ENCODE data around the gene FETUB. TPM values are rescaled to one million over a fixed set of nuclear protein-coding genes. Genes with fewer than 3 reads are reported as not detected.

Gene FETUB
- total and polyA plus RNA-seq, 2 of the 4 experiments (the other 2 are of a cell fraction): not detected

DNA sequence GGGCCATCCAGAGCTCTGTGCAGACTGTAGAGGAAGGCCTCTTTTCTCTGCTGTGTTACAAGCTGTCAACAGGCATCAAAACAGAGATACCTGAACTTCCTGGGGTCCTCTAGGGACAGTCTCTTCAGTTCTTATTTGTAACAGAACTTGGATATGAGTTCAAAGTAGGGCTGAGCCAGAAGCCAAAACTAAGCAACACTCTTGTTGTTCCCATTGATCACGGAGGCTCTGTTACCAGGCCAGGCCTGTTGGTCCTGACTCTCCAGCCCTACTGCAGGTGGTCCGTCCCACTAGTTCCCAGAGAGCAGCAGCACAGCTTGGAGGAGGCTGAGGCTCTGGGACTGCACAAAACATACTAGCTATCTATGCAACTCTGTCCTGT lies 40.4 kb upstream of the FETUB start:
- H4K8ac ChIP-seq (ENCODE audit: low read depth in 2 of 2, low read length in 2 of 2): no peak overlapping the region
- TF ChIP-seq SMC3 (IDR thresholded peaks at IDR 0.05; ENCODE audit: low read depth, low read length) (no peak), RAD21 (IDR thresholded peaks at IDR 0.05; ENCODE audit: low read length) (no peak), CEBPB (IDR thresholded peaks at IDR 0.05; ENCODE audit: low read depth, low read length) (no peak), NFE2L2 (IDR thresholded peaks at IDR 0.05; ENCODE audit: low read depth, low read length) (no peak), MXI1 (IDR thresholded peaks at IDR 0.05; ENCODE audit: borderline replicate concordance, low read depth, low read length) (no peak)
- TF ChIP-seq, protein P1, sequence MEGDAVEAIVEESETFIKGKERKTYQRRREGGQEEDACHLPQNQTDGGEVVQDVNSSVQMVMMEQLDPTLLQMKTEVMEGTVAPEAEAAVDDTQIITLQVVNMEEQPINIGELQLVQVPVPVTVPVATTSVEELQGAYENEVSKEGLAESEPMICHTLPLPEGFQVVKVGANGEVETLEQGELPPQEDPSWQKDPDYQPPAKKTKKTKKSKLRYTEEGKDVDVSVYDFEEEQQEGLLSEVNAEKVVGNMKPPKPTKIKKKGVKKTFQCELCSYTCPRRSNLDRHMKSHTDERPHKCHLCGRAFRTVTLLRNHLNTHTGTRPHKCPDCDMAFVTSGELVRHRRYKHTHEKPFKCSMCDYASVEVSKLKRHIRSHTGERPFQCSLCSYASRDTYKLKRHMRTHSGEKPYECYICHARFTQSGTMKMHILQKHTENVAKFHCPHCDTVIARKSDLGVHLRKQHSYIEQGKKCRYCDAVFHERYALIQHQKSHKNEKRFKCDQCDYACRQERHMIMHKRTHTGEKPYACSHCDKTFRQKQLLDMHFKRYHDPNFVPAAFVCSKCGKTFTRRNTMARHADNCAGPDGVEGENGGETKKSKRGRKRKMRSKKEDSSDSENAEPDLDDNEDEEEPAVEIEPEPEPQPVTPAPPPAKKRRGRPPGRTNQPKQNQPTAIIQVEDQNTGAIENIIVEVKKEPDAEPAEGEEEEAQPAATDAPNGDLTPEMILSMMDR (conservative IDR thresholded peaks at IDR 0.05; ENCODE audit: low read depth, low read length): no peak
- TF ChIP-seq, protein P2, sequence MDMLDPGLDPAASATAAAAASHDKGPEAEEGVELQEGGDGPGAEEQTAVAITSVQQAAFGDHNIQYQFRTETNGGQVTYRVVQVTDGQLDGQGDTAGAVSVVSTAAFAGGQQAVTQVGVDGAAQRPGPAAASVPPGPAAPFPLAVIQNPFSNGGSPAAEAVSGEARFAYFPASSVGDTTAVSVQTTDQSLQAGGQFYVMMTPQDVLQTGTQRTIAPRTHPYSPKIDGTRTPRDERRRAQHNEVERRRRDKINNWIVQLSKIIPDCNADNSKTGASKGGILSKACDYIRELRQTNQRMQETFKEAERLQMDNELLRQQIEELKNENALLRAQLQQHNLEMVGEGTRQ (IDR thresholded peaks at IDR 0.05; ENCODE audit: low read depth, low read length): no peak
- H3K56ac ChIP-seq (ENCODE audit: extremely low read depth, insufficient read depth, low read length): no peak overlapping the region
- H3K4me3 ChIP-seq (ENCODE audit: insufficient read depth, low read depth, low read length): no peak overlapping the region
- no peaks in the 10 kb centered on the region for H3K9me1 ChIP-seq (ENCODE audit: insufficient read depth, low read length)
- no peak for DNase-seq
- intact Hi-C loops (cut with micrococcal nuclease) (no loop called here), dilution Hi-C loops (cut with HindIII; ENCODE audit: low sequenced_read_pairs, unreplicated experiment) (no loop called here), in situ Hi-C loops (cut with MboI; ENCODE audit: low sequenced_read_pairs) (no loop called here)
- BruUV-seq (replicated peaks): no TSS peak
- ATAC-seq (ENCODE audit: low read depth): no peak
- no peak overlapping the region for H3K14ac ChIP-seq (replicated peaks; ENCODE audit: low read depth, low read length)
- no peak overlapping the region for H3K4me2 ChIP-seq (ENCODE audit: low read depth, low read length)
- no peak overlapping the region for H3K27ac ChIP-seq (ENCODE audit: insufficient read depth, low read length)
- H3K9ac ChIP-seq (ENCODE audit: low read depth, low read length): no peak overlapping the region
- no peaks in the 10 kb centered on the region for H3K9me3 ChIP-seq (ENCODE audit: control insufficient read depth, insufficient read depth, low read length)
- no peaks in the 10 kb centered on the region for H4K20me1 ChIP-seq (ENCODE audit: insufficient read depth, low read length)
- CTCF ChIA-PET: interaction anchor here (1.2 kb wide), 1 partner anchor 11 kb away, joined by 5 read pairs; no protein-coding TSS in a partner anchor
- peak overlapping the region; percentile 16 for H2AFZ ChIP-seq (replicated peaks; ENCODE audit: low read length, poor library complexity)
- H2AK9ac ChIP-seq (replicated peaks; ENCODE audit: low read depth, low read length, poor library complexity): no peak overlapping the region
- H2BK120ac ChIP-seq (ENCODE audit: low read depth, low read length): no peak overlapping the region
- H2BK15ac ChIP-seq (ENCODE audit: low read depth, low read length): no peak overlapping the region
- H2BK20ac ChIP-seq (ENCODE audit: low read depth, low read length): no peak overlapping the region
- peaks cover 7% of the 10 kb centered on the region for H3K27me3 ChIP-seq (ENCODE audit: control insufficient read depth, insufficient read depth, low read length)
- no peaks in the 10 kb centered on the region for H3K36me3 ChIP-seq (ENCODE audit: control insufficient read depth, insufficient read depth, low read length)
- WGBS, 2 experiments (ENCODE audit: extremely low coverage in 2 of 2, insufficient read length in 1 of 2): no CpG with 5 or more reads among the region's 2 CpGs
- no peak overlapping the region for H3K23ac ChIP-seq (ENCODE audit: low read depth, low read length)
- no peak overlapping the region for H2AK5ac ChIP-seq (ENCODE audit: low read depth, low read length)
- H2BK5ac ChIP-seq (ENCODE audit: low read depth, low read length, poor library complexity, severe bottlenecking): no peak overlapping the region
- H4K5ac ChIP-seq (ENCODE audit: low read depth, low read length): no peak overlapping the region
- no peaks in the 10 kb centered on the region for H3K4me1 ChIP-seq (ENCODE audit: control insufficient read depth, insufficient read depth, low read length)
- no peak overlapping the region for H3K4ac ChIP-seq (ENCODE audit: low read depth, low read length)
- no peak overlapping the region for H3K18ac ChIP-seq (ENCODE audit: low read depth, low read length)
- no peaks in the 10 kb centered on the region for H3K79me1 ChIP-seq (ENCODE audit: low read depth in 1 of 2, low read length in 2 of 2)
- no peak overlapping the region for H4K91ac ChIP-seq (ENCODE audit: insufficient read depth, low read depth, low read length)
- POLR2A ChIA-PET (ENCODE audit: unreplicated experiment): no interaction called here

All from IMR-90 (cell line).